HEK293T (cell line): ENCODE results near the gene C2CD5.

Experiments
- ARNT ChIP-seq: fragments of 450-650 bp; IDR thresholded peaks from 2 replicates; pipeline ENCODE4 v1.6.1; 2017; ENCODE audit warnings: mild to moderate bottlenecking
- BHLHE40 ChIP-seq: fragments of 450-650 bp; IDR thresholded peaks from 2 replicates; pipeline ENCODE4 v1.6.1; 2016; ENCODE audit warnings: mild to moderate bottlenecking, moderate library complexity, borderline replicate concordance
- ELF4 ChIP-seq: fragments of 450-650 bp; IDR thresholded peaks from 2 replicates; pipeline ENCODE4 v1.6.1; 2017; ENCODE audit warnings: antibody characterized with exemption
- FOXM1 ChIP-seq: fragments of 450-650 bp; IDR thresholded peaks from 2 replicates; pipeline ENCODE4 v1.6.1; 2017; ENCODE audit warnings: mild to moderate bottlenecking, borderline replicate concordance
- HDGF ChIP-seq: fragments of 450-650 bp; IDR thresholded peaks from 2 replicates; pipeline ENCODE4 v1.6.1; 2017; ENCODE audit warnings: antibody characterized with exemption, borderline replicate concordance
- L3MBTL2 ChIP-seq: fragments of 450-650 bp; conservative IDR thresholded peaks from 2 replicates; pipeline ENCODE4 v1.6.1; 2016; ENCODE audit warnings: mild to moderate bottlenecking
- LEF1 ChIP-seq: fragments of 450-650 bp; IDR thresholded peaks from 2 replicates; pipeline ENCODE4 v1.6.1; 2017; ENCODE audit warnings: mild to moderate bottlenecking, borderline replicate concordance
- NFRKB ChIP-seq: fragments of 450-650 bp; IDR thresholded peaks from 2 replicates; pipeline ENCODE4 v1.6.1; 2016; ENCODE audit warnings: mild to moderate bottlenecking, moderate library complexity
- SP1 ChIP-seq: fragments of 450-650 bp; IDR thresholded peaks from 2 replicates; pipeline ENCODE4 v1.6.1; 2017
- SUZ12 ChIP-seq: fragments of 450-650 bp; IDR thresholded peaks from 2 replicates; pipeline ENCODE4 v1.6.1; 2016; ENCODE audit warnings: mild to moderate bottlenecking
- ZNF384 ChIP-seq: fragments of 450-650 bp; IDR thresholded peaks from 2 replicates; pipeline ENCODE4 v1.6.1; 2016

- TF ChIP-seq ARNT (no peak), L3MBTL2 (no peak), FOXM1 (no peak), BHLHE40 (no peak), ELF4 (no peak), SUZ12 (no peak), ZNF384 (no peak), HDGF (no peak), SP1 (no peak), NFRKB (no peak), LEF1 (no peak)
Observed at GRCh38 chr12:22525426-22525825, 18.9 kb downstream of the C2CD5 start.
